ENCODE data around the gene TMED7.

- TF ChIP-seq, protein P1, sequence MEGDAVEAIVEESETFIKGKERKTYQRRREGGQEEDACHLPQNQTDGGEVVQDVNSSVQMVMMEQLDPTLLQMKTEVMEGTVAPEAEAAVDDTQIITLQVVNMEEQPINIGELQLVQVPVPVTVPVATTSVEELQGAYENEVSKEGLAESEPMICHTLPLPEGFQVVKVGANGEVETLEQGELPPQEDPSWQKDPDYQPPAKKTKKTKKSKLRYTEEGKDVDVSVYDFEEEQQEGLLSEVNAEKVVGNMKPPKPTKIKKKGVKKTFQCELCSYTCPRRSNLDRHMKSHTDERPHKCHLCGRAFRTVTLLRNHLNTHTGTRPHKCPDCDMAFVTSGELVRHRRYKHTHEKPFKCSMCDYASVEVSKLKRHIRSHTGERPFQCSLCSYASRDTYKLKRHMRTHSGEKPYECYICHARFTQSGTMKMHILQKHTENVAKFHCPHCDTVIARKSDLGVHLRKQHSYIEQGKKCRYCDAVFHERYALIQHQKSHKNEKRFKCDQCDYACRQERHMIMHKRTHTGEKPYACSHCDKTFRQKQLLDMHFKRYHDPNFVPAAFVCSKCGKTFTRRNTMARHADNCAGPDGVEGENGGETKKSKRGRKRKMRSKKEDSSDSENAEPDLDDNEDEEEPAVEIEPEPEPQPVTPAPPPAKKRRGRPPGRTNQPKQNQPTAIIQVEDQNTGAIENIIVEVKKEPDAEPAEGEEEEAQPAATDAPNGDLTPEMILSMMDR (IDR thresholded peaks at IDR 0.05; ENCODE audit: insufficient read depth, low read length), result no peak
- TF ChIP-seq REST (IDR thresholded peaks at IDR 0.05; ENCODE audit: insufficient replicate concordance, low read depth), result no peak
Observed at GRCh38 chr5:115568668-115569067, 57.2 kb downstream of the TMED7 start.

Measured in HL-60 (cell line).